Peyer's patch (tissue), 4 donors: ENCODE results near the gene ZBTB46.

Experiments
- CTCF ChIP-seq, 6 experiments: fragments of 450-650 bp in 4 of 6; fragments of 200-600 bp in 2 of 6; sonication (generic) in 1 of 6; IDR thresholded peaks; one replicate each; pipeline ENCODE4 v1.5.1; 2017 to 2019; ENCODE audit warnings: antibody characterized with exemption in 6 of 6, mild to moderate bottlenecking in 3 of 6, moderate library complexity in 1 of 6
- POLR2A ChIP-seq, 2 donors: fragments of 450-650 bp; IDR thresholded peaks; one replicate each; pipeline ENCODE4 v1.5.1; 2017; ENCODE audit warnings: antibody characterized with exemption in 2 of 2, mild to moderate bottlenecking in 2 of 2, moderate library complexity in 2 of 2

GRCh38 chr20:63758152-63758551 lies 72.9 kb downstream of the ZBTB46 start:
- TF ChIP-seq CTCF (IDR thresholded peaks at IDR 0.05) (no peak), POLR2A (IDR thresholded peaks at IDR 0.05) (no peak)
